PC-3 (cell line): ENCODE results near the gene KCTD10.

Experiments used
- EZH2 ChIP-seq: fragments of 300-600 bp; sonication (generic); IDR thresholded peaks from one replicate; pipeline ENCODE4 v1.6.1; 2017; ENCODE audit warnings: antibody characterized with exemption, mild to moderate bottlenecking, low read length; ENCODE audit not compliant: unreplicated experiment
- TF ChIP-seq, protein P1 (sequence below): fragments of 300-600 bp; sonication (generic); conservative IDR thresholded peaks from 2 replicates; pipeline ENCODE4 v1.5.1; 2017; ENCODE audit warnings: antibody characterized with exemption, low read depth, mild to moderate bottlenecking, low read length

DNA sequence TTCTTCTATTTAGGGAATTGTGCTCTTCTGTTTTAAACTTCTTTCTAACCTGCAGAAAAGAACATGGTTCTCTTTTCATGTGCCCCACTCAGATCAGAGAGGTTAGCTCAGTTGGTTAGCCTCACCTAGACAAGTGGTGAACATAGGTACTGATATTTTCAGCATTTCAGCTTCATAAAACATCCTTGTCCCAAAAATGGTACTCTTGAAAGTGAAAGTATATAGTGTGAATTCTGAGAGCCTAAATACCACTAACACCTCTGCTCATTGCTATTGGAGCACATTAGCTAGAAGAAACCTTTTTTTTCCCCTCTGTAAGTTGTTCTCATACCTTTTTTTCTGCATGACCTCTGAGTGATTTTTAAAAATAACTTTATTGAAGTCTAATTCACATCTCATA lies 17.9 kb upstream of the KCTD10 start:
- TF ChIP-seq, protein P1, sequence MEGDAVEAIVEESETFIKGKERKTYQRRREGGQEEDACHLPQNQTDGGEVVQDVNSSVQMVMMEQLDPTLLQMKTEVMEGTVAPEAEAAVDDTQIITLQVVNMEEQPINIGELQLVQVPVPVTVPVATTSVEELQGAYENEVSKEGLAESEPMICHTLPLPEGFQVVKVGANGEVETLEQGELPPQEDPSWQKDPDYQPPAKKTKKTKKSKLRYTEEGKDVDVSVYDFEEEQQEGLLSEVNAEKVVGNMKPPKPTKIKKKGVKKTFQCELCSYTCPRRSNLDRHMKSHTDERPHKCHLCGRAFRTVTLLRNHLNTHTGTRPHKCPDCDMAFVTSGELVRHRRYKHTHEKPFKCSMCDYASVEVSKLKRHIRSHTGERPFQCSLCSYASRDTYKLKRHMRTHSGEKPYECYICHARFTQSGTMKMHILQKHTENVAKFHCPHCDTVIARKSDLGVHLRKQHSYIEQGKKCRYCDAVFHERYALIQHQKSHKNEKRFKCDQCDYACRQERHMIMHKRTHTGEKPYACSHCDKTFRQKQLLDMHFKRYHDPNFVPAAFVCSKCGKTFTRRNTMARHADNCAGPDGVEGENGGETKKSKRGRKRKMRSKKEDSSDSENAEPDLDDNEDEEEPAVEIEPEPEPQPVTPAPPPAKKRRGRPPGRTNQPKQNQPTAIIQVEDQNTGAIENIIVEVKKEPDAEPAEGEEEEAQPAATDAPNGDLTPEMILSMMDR, result no peak
- no peak for TF ChIP-seq EZH2
